GM18907 (cell line): ENCODE measurements around the gene ADAMTSL4.
"Not testable (repeated sequence)": the region's sequence is repeated elsewhere in the genome, so short reads cannot be mapped to it uniquely, and the experiment has no call there.

Source experiments
- ATAC-seq: cut with Tn5 transposase; IDR thresholded peaks from one replicate; pipeline ENCODE4 v1.9.1; 2021; ENCODE audit warnings: mild to moderate bottlenecking, moderate library complexity; ENCODE audit not compliant: unreplicated experiment

The ADAMTSL4 gene

GRCh38 chr1:150581437-150581836, 32.2 kb downstream of the ADAMTSL4 start:
- ATAC-seq = not testable (repeated sequence)

GRCh38 chr1:150581962-150582361, 32.8 kb downstream of the ADAMTSL4 start:
- ATAC-seq = not testable (repeated sequence)

GRCh38 chr1:150582371-150582770, 33.2 kb downstream of the ADAMTSL4 start:
- ATAC-seq = no peak

GRCh38 chr1:150596095-150596892, 47.1 kb downstream of the ADAMTSL4 start:
- no peak for ATAC-seq

GRCh38 chr1:150596976-150597375, 47.8 kb downstream of the ADAMTSL4 start:
- no peak for ATAC-seq

- not testable (repeated sequence) for ATAC-seq
Measured at GRCh38 chr1:150598346-150598745, 49.1 kb downstream of the ADAMTSL4 start.

- no peak for ATAC-seq
Measured at GRCh38 chr1:150601540-150601939, 52.3 kb downstream of the ADAMTSL4 start.

GRCh38 chr1:150602372-150602771, 53.2 kb downstream of the ADAMTSL4 start:
- not testable (repeated sequence) for ATAC-seq

GRCh38 chr1:150603711-150604110, 54.5 kb downstream of the ADAMTSL4 start:
- no peak for ATAC-seq

GRCh38 chr1:150604226-150604588, 55.0 kb downstream of the ADAMTSL4 start:
- ATAC-seq = no peak

GRCh38 chr1:150605451-150605731, 56.2 kb downstream of the ADAMTSL4 start:
- not testable (repeated sequence) for ATAC-seq

- ATAC-seq = no peak
Measured at GRCh38 chr1:150606463-150607142, 57.4 kb downstream of the ADAMTSL4 start.

GRCh38 chr1:150609732-150610131, 60.5 kb downstream of the ADAMTSL4 start:
- ATAC-seq = no peak
